Gastroesophageal sphincter (tissue), 4 donors: ENCODE measurements around the gene HTR6. TPM values are rescaled to one million over a fixed set of nuclear protein-coding genes. Genes with fewer than 3 reads are reported as not detected.
"Not testable (repeated sequence)": the region's sequence is repeated elsewhere in the genome, so short reads cannot be mapped to it uniquely, and the experiment has no call there.

Experiments used
- ATAC-seq: fragments of 150-250 bp; one replicate; pipeline ENCODE4 v1.9.1; 2016; ENCODE audit warnings: mild to moderate bottlenecking, moderate library complexity
- H3K27ac ChIP-seq, 4 donors: fragments of 200-600 bp; sonication (generic) in 3 of 4; 1 replicate in 3 of 4; 2 replicates in 1 of 4; pipeline ENCODE4 v1.5.1; 2016 to 2019
- H3K27me3 ChIP-seq: fragments of 200-600 bp; sonication (generic); one replicate; pipeline ENCODE4 v1.5.1; 2019
- H3K36me3 ChIP-seq, 2 donors: fragments of 200-600 bp; sonication (generic); one replicate each; pipeline ENCODE4 v1.5.1; 2019; ENCODE audit warnings: control low read depth in 1 of 2
- H3K4me1 ChIP-seq, 3 donors: fragments of 200-600 bp; sonication (generic); 1 replicate in 2 of 3; 2 replicates in 1 of 3; pipeline ENCODE4 v1.5.1; 2016 to 2019; ENCODE audit warnings: control low read depth in 2 of 3
- H3K4me3 ChIP-seq, 2 donors: fragments of 200-600 bp; sonication (generic); one replicate each; pipeline ENCODE4 v1.5.1; 2019; ENCODE audit warnings: mild to moderate bottlenecking in 1 of 2, moderate library complexity in 1 of 2
- H3K9me3 ChIP-seq, 3 donors: fragments of 200-600 bp; sonication (generic); one replicate each; pipeline ENCODE4 v1.5.1; 2017 to 2019; ENCODE audit warnings: control low read depth in 2 of 3
- EP300 ChIP-seq: sonication (generic); formaldehyde crosslinking; IDR thresholded peaks from one replicate; pipeline ENCODE4 v1.6.1; 2017; ENCODE audit warnings: antibody characterized with exemption, mild to moderate bottlenecking
- POLR2A ChIP-seq, 2 donors: fragments of 450-650 bp; IDR thresholded peaks; one replicate each; pipeline ENCODE4 v1.6.1; 2017; ENCODE audit warnings: antibody characterized with exemption in 2 of 2, mild to moderate bottlenecking in 2 of 2, moderate library complexity in 1 of 2
- POLR2AphosphoS5 ChIP-seq: sonication (generic); formaldehyde crosslinking; IDR thresholded peaks from one replicate; pipeline ENCODE4 v1.6.1; 2017; ENCODE audit warnings: antibody characterized with exemption
- WGBS, 2 donors: methylation state at CpG; one replicate each; pipeline ENCODE4 v1.1.5; 2018; ENCODE audit warnings: low coverage in 1 of 2; 5-methylcytosine and 5-hydroxymethylcytosine counted together
- total RNA-seq, 4 donors: library from RNA; depleted of rRNA; stranded (reverse); fragments of >200 nt; gene quantifications; one replicate each; pipeline ENCODE4 v1.1.0, GENCODE V29; 2016
- TF ChIP-seq, protein P1 (sequence below), 4 experiments: fragments of 200-600 bp in 2 of 4; fragments of 450-650 bp in 2 of 4; sonication (generic) in 1 of 4; IDR thresholded peaks; one replicate each; pipeline ENCODE4 v1.5.1; 2017 to 2019; ENCODE audit warnings: antibody characterized with exemption in 4 of 4, mild to moderate bottlenecking in 2 of 4, moderate library complexity in 2 of 4

The HTR6 gene
- total RNA-seq, 4 donors from 2014 or later, result not detected

DNA sequence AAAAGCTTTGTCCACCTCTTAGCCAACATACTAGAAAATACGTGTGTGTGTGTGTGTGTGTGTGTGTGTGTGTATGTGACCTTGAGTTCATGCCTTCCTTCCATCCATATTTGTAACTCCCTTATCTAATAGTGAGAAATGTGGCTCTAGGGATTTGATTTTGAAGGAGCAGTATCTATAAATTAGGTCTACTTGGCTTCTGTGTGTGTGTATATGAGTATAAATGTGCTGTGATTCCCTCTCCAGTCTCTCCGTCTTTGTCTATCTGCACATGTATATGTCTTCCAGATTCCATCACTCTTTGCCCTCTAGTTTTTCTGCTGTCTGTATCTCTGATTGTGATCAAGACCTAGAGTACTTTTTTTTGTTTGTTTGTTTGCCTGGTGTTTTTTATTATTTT lies 32.5 kb upstream of the HTR6 start:
- 88% methylated on average over 1 of the region's 2 CpGs for WGBS, 2 donors
- no peaks in the 10 kb centered on the region for H3K9me3 ChIP-seq
- peaks cover 0 to 26% (median 0%) of the 10 kb centered on the region in 3 donors for H3K4me1 ChIP-seq
- peaks cover 0 to 18% of the 10 kb centered on the region in 2 donors for H3K36me3 ChIP-seq
- H3K27me3 ChIP-seq, result no peaks in the 10 kb centered on the region
- H3K27ac ChIP-seq, result no peak overlapping the region
- H3K4me3 ChIP-seq, result no peak overlapping the region
- TF ChIP-seq EP300 (no peak), POLR2A (IDR thresholded peaks at IDR 0.05) (no peak), POLR2AphosphoS5 (no peak)
- TF ChIP-seq, protein P1, sequence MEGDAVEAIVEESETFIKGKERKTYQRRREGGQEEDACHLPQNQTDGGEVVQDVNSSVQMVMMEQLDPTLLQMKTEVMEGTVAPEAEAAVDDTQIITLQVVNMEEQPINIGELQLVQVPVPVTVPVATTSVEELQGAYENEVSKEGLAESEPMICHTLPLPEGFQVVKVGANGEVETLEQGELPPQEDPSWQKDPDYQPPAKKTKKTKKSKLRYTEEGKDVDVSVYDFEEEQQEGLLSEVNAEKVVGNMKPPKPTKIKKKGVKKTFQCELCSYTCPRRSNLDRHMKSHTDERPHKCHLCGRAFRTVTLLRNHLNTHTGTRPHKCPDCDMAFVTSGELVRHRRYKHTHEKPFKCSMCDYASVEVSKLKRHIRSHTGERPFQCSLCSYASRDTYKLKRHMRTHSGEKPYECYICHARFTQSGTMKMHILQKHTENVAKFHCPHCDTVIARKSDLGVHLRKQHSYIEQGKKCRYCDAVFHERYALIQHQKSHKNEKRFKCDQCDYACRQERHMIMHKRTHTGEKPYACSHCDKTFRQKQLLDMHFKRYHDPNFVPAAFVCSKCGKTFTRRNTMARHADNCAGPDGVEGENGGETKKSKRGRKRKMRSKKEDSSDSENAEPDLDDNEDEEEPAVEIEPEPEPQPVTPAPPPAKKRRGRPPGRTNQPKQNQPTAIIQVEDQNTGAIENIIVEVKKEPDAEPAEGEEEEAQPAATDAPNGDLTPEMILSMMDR (IDR thresholded peaks at IDR 0.05), result no peak
- ATAC-seq, result no peak

DNA sequence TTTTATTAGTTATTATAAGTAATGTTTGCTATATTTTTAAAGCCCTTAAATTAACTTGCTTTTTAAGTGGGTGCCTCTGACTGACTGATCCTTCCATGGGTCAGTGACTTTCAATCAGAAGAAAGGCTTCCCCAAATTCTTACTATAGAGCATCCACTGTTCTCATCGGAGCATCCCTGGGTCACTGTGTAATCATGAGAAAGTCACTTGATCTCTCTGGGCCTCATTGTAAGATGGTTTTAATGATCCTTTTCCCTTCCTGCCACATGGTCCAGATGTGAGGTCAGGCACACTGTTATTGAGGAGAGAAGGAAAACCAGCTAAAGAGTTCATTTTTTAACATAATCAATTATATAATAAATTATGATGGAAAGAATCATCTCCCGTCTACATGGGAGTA lies 31.6 kb upstream of the HTR6 start:
- Histone ChIP-seq H3K27me3 (no peaks in the 10 kb centered on the region), H3K4me1 (peaks cover 0 to 26% (median 0%) of the 10 kb centered on the region in 3 donors), H3K36me3 (peaks cover 0 to 9% of the 10 kb centered on the region in 2 donors), H3K27ac (no peak overlapping the region), H3K9me3 (no peaks in the 10 kb centered on the region), H3K4me3 (no peak overlapping the region)
- ATAC-seq, result no peak
- TF ChIP-seq POLR2AphosphoS5, result no peak
- TF ChIP-seq POLR2A (IDR thresholded peaks at IDR 0.05), result no peak
- TF ChIP-seq EP300, result no peak
- TF ChIP-seq, protein P1 (IDR thresholded peaks at IDR 0.05), result no peak
- 86 to 92% methylated on average over 2 of the region's 2 CpGs for WGBS, 2 donors

DNA sequence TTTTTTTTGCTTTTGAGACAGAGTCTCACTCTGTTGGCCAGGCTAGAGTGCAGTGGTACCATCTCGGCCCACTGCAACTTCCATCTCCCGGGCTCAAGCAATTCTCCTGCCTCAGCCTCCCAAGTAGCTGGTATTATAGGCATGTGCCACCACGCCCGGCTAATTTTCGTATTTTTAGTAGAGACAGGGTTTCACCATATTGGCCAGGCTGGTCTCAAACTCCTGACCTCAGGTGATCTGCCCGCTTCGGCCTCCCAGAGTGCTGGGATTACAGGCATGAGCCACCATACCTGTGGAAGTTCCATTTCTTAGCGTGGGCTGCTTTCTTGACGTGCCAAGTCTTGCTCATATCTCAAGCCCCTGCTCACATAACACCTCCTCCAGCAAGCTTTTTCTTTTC lies 29.6 kb upstream of the HTR6 start:
- not testable (repeated sequence) for H3K27ac ChIP-seq, H3K36me3 ChIP-seq, ATAC-seq, H3K9me3 ChIP-seq, H3K27me3 ChIP-seq, H3K4me3 ChIP-seq
- WGBS, 2 donors, result 89 to 100% methylated on average over 4 to 5 of the region's 9 CpGs
- peaks cover 0 to 21% (median 4%) of the 10 kb centered on the region in 3 donors for H3K4me1 ChIP-seq

DNA sequence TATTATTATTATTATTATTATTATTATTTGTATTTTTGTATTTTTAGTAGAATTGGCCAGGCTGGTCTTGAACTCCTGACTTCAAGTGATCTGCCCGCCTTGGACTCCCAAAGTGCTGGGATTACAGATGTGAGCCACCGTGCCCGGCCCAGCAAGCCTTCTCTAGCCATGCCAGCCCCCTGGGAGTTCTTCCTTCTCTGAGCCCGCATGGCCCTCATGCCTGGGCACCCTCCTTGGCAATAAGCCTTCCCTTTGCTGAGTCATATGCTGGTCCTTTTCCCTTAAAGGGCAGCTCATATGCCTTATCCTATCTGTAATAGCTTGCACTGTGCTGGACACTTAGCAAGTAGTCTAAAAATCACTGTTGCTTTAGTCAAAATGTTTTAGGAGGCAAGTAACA lies 29.0 kb upstream of the HTR6 start:
- no peaks in the 10 kb centered on the region for H3K9me3 ChIP-seq
- TF ChIP-seq EP300 (no peak), POLR2A (IDR thresholded peaks at IDR 0.05) (no peak)
- H3K4me1 ChIP-seq, result peaks cover 0 to 26% (median 10%) of the 10 kb centered on the region in 3 donors
- no peaks in the 10 kb centered on the region for H3K36me3 ChIP-seq
- 61% methylated on average over 4 of the region's 4 CpGs; no CpG with 5 or more reads in 1 of the 2 donors for WGBS, 2 donors
- ATAC-seq, result no peak
- no peak overlapping the region for H3K4me3 ChIP-seq
- H3K27me3 ChIP-seq, result no peaks in the 10 kb centered on the region
- no peak overlapping the region for H3K27ac ChIP-seq

DNA sequence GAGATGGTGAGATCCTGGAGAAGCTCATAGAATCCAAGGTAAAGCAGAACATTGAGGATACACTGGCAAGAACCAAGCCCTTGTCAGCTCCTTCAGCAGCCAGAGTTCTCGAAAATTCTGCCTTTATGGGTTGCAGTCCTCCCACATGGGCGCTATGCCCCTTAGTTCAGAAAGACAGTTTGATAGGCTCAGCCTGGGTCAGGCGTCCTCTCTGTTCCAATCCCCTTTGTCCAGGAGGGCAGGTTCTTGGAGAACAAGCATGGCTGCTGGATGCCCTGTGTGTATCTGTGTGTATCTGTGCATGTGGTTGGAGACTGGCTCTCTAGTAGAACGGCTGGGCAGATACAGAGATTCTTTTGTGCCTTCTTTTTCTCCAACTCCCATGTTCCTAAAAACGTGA lies 28.6 kb upstream of the HTR6 start:
- Histone ChIP-seq H3K4me3 (no peak overlapping the region), H3K27ac (no peak overlapping the region), H3K36me3 (no peaks in the 10 kb centered on the region), H3K4me1 (peaks cover 0 to 30% (median 14%) of the 10 kb centered on the region in 3 donors), H3K27me3 (no peaks in the 10 kb centered on the region), H3K9me3 (no peaks in the 10 kb centered on the region)
- TF ChIP-seq, protein P1 (IDR thresholded peaks at IDR 0.05), result no peak
- no peak for TF ChIP-seq POLR2AphosphoS5
- no peak for TF ChIP-seq EP300
- no peak for TF ChIP-seq POLR2A (IDR thresholded peaks at IDR 0.05)
- WGBS, 2 donors, result 87 to 93% methylated on average over 3 to 5 of the region's 5 CpGs
- ATAC-seq, result no peak

DNA sequence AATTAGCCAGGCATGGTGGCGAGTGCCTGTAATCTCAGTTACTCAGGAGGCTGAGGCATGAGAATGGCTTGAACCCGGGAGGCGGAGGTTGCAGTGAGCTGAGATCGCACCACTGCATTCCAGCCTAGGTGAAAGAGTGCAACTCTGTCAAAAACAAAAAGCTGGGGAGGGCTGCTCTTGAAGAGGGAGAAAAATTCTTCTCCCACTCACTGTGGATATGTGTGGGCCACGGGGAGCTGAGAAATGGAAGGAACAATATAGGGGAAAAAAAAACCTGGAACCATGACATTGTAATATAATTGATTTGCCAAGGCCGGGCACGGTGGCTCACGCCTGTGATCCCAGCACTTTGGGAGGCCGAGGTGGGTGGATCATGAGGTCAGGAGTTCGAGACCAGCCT lies 27.9 kb upstream of the HTR6 start:
- not testable (repeated sequence) for H3K4me3 ChIP-seq, H3K9me3 ChIP-seq, H3K27me3 ChIP-seq, H3K36me3 ChIP-seq, ATAC-seq, H3K27ac ChIP-seq
- H3K4me1 ChIP-seq, result peaks cover 0 to 33% (median 15%) of the 10 kb centered on the region in 3 donors
- 86% methylated on average over 8 of the region's 10 CpGs; no CpG with 5 or more reads in 1 of the 2 donors for WGBS, 2 donors
